GM18508 (cell line): ENCODE measurements around the gene SCPEP1.

Experiments used
- ATAC-seq: cut with Tn5 transposase; IDR thresholded peaks from one replicate; pipeline ENCODE4 v1.9.1; 2021; ENCODE audit warnings: moderate number of reproducible peaks; ENCODE audit not compliant: insufficient read depth, unreplicated experiment

Gene SCPEP1

DNA sequence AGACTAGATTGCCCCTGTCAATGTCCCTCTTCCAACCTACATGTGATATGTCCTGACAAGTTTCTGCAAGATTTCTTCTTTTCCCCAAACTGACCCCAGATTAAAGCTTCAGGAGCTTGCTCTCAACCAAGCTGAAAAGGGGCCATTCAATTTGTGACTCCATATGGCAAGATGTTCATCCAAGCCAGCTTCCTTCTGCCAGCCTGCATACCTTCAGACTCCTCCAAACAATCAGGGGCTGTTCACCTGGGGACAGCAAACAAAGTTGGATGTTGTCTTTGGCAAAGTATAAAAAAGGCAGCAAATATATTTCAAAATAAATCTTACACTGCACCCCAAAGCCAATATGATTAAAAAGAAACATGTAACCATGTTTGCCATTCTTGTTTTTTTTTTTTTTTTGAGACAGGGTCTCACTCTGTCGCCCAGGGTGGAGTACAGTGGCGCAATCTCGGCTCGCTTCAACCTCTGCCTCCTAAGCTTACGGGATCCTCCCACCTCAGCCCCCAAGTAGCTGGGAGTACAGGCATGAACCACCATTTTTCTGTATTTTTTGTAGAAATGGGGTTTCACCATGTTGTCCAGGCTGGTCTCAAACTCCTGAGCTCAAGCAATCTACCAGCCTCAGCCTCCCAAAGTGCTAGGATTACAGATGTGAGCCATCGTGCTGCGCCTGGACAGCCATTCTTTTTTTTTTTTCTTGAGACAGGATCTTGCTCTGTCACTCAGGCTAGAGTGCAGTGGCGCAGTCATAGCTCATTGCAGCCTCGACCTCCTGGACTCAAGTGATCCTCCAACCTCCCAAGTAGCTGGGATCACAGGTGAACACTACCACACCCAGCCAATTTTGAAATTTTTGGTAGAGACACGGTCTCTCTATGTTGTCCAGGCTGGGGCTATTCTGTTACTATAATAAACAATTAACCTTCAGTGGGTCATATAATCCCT lies 57.1 kb downstream of the SCPEP1 start:
- no peak for ATAC-seq

DNA sequence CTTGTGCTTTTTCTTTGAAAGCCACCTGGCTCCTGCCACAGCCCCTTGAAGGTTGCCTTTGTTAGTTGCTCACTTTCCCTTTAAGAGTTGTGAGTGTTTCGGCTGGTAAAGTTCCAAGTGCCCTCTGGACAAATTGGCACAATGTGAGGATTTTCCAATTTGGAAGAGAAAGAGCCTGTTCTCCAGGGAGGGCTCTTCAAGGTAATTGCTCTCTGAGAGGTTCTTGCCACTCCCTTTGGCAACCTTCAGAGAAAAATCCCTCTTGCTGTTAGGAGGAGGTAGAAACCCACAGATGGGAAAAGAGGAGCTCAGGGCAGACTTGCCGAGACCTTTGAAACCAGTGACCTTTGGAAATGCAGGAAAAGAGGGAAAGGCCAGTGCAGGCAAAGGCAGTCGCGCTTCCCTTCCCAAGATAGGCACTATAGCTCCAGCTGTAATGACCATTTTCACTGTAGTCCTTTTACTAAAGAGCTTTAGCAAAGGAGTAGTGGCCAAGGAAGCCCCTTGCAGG lies 58.1 kb downstream of the SCPEP1 start:
- no peak for ATAC-seq

DNA sequence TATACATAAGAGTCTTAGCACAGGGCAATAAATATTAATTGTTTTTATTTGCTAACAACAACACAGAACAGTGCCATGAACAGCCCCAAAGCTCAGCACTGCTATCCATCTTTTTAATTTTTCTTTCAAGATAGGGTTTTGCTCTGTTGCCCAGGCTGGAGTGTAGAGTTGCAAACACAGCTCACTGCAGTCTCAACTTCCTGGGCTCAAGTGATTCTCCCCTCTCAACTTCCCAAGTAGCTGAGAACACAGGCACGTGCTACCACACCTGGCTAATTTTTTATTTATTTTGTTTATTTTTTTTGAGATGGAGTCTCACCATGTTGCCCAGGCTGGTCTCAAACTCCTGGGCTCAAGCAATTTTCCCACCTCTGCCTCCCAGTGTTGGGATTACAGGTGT lies 59.5 kb downstream of the SCPEP1 start:
- ATAC-seq, result no peak

DNA sequence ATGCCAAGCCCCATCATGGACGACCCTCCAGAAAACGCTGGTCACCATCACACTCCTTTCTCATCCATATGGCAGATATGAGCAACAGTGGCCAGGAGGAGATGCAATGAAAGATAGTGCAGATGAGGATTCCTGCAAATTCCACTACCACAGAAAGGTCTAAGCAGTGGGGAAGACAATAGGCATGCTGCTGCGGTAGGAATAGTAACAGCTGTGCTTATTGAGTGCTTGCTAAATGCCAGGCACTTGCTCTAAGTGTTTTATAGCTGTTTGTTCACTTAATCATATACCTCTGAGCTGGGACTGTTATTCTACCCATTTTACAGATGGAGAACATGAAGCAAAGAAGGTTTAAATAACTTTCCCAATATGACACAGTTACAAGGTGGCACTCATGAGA lies 60.6 kb downstream of the SCPEP1 start:
- ATAC-seq, result no peak

DNA sequence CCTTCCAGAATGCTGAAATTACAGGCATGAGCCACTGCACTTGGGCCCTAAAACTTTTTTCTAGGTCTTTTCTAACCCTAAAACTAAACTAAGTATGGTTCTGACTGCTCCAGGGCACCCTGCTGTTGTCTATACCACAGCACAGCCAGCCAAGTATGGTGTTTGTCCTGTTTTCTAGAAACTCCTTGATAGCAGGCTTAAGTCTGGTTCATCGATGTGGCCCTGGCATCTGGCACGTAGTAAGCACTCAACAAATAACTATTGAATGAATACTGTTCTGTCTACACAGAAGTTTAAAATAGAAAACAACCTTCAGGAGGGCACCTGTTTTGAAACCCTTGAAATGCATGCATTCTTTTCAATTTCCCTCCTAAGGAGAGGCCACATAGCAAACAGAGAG lies 62.6 kb downstream of the SCPEP1 start:
- ATAC-seq, result no peak

DNA sequence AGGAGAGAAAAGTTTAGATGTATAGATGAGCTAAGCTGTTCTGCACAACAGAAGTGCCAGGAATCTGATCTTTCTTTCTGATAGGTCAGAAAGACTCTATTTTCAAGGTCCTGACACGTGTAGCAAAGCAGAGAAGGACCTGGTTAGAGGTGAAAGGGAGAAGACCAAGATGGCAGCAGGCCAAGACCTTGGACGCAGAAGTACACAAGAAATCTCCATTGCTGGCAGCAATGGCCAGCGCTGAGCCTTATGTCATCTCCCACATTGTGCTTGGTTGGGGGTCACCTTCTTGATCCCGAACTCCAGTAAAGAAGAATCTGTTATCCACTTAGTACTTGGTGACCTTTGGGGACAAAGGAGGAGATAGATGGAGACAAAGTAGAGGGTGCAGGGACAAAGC lies 65.3 kb downstream of the SCPEP1 start:
- ATAC-seq, result no peak

DNA sequence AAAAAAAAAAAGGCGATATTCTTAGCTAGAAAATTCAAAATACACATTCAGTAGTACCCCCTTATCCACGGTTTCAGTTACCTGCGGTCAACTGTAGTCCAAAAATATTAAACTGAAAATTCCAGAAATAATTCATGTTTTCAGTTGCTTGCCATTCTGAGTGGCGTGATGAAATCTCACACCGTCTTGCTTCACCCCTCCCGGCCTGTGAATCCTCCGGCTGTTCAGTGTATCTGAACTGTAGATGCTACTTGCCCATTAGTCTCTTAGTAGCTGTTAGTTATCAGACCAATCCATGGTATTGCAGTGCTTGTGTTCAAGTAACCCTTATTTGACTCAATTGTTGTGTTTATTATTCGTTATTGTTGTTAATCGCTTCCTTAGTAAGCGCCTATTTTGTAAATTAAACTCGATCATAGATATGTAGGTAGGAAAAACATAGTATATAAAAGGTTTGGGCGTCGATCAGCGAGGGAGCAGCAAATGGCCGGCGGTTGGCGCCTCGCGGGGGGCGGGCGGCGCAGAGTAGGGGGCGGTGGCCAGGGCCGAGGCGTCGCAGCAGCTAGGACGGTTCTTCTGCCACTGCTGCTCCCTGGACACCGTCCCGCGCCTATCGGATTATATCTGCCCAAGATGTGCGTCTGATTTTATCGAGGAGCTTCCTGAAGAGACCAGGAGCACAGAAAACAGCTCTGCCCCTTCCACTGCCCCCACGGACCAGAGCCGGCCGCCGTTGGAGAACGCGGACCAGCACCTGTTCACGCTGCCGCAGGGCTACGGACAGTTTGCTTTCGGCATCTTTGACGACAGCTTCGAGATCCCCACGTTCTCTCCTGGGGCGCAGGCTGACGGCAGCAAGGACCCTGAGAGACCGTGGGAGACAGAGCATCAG lies 67.3 kb downstream of the SCPEP1 start:
- ATAC-seq, result no peak

DNA sequence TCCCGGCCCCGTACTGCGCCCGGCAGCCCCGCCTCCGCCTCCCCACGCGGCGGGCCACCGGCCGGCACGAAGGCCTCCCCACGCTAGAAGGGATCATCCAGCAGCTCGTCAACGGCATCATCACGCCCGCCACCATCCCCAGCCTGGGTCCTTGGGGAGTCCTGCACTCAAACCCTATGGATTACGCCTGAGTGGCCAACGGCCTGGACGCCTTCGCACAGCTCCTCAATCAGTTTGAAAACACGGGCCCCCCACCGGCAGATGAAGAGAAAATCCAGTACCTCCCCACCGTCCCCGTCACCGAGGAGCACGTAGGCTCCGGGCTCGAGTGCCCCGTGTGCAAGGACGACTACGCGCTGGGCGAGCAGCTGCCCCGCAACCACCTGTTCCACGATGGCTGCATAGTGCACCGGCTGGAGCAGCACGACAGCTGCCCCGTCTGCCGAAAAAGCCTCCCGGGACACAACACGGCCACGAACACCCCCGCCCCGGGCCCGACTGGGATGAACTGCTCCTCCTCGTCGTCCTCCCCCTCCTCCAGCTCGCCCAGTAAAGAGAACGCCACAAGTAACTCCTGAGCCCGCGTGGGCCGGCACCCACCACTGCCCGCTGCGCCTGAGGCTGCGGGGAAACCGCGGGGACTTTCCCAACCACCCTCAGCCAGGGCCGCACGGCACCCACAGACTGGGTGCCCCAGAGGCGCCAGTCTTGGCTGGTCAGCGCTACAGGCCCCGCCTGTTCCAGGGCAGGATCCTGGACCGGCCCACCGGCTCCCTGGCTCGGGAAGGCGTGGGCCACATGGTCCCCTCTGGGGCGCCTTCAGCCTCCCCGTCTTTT lies 68.2 kb downstream of the SCPEP1 start:
- no peak for ATAC-seq

DNA sequence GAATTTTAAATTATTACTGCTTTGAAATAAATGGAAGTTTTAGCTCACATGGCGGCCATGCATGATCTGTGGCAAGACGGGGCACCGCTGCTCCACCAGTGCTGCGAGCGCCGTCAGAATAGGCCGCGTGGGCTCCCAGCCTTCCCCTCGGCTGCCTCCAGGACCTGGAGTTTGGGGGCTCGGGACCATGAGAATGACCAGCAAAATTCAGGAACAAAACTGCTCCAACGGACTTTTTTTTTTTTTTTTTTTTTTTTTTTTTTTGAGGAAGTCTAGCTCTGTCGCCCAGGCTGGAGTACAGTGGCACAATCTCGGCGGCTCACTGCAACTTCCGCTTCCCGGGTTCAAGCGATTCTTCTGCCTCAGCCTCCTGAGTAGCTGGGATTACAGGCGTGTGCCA lies 68.8 kb downstream of the SCPEP1 start:
- no peak for ATAC-seq

DNA sequence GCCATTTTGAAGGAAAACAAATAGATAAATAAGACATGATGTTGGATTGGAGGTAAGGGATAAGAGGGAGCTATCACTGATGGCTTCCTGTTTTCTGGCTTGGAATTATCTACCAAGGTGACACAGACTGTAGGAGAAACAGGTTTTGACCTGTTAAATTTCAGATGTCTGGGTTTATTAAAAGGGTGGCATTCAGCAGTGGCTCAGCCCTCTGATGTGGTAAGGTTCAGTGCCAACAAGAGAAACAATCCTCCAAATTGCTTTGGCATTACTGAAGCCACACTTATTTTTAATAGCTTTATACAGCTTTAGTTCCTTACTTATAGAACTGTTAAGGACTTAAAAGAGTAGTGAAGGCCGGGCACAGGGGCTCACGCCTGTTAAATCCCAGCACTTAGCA lies 70.2 kb downstream of the SCPEP1 start:
- ATAC-seq, result no peak

DNA sequence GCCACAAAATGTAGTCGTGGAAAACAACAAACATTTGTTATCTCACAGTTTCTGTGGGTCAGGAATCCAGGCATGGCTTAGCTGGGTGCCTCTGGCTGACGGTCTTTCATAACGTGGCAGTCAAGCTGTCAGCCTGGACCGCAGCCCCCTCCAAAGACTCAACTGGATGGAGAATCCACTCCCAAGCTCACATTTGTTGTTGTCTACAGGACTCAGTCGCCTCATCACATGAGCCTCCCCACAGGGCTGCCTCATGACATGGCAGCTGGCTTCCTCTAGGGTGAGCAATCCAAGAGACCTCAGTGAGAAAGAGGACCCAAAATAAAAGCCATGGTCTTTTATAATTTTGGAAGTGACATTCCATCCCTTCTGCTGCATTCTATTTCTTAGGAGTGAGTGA lies 72.4 kb downstream of the SCPEP1 start:
- ATAC-seq, result no peak

DNA sequence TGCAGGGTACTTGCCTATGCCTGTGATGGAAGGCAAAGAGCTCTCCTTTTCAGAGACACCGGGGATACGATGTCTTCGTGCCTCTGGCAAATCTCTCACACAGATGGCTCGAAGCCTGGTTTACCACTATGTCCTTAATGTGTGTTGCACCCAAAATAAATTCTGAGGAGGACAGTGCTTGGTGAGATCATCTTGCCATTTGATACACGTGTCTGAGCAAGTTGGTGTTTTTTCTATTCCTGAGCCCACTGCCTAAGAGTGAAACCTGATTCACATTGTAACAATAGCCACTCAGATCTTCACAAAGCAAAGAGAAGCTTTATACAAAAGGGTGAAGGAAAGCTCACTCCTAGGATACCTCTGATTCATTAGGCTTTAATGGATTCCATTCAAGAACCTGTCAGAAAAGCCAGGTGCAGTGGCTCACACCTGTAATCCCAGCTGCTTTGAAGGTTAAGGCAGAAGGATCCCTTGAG lies 74.0 kb downstream of the SCPEP1 start:
- no peak for ATAC-seq
